Brain microvascular endothelial cell (primary cell): Measurements from ENCODE around the gene C1orf226.

Experiments
- DNase-seq: peaks from one replicate; pipeline ENCODE4 v3.0.0-alpha.2; 2020
- H3K27ac ChIP-seq: fragments of 250-450 bp; sonication (Bioruptor Pico); 2 replicates; pipeline ENCODE4 v1.5.1; 2020; ENCODE audit warnings: mild to moderate bottlenecking, moderate library complexity
- H3K27me3 ChIP-seq: fragments of 250-450 bp; sonication (Bioruptor Pico); replicated peaks from 2 replicates; pipeline ENCODE4 v1.5.1; 2020; ENCODE audit warnings: mild to moderate bottlenecking
- H3K36me3 ChIP-seq: fragments of 250-450 bp; sonication (Bioruptor Pico); replicated peaks from 2 replicates; pipeline ENCODE4 v1.5.1; 2020; ENCODE audit warnings: mild to moderate bottlenecking
- H3K4me3 ChIP-seq: 2 replicates; pipeline ENCODE4 v1.5.1; 2011; ENCODE audit warnings: low read depth, mild to moderate bottlenecking, control low read depth, low read length, moderate library complexity
- in situ Hi-C: cut with HindIII; loops from 2 replicates; pipeline ENCODE4 v1.10.0; 2017; ENCODE audit warnings: low sequenced_read_pairs, low pct_ligation_motif_present
- TF ChIP-seq, protein P1 (sequence below): IDR thresholded peaks from 2 replicates; pipeline ENCODE4 v1.5.1; 2011; ENCODE audit warnings: low read depth, mild to moderate bottlenecking, moderate library complexity, low read length, control low read depth, inconsistent platforms; ENCODE audit errors: missing control alignments

C1orf226 gene

DNA sequence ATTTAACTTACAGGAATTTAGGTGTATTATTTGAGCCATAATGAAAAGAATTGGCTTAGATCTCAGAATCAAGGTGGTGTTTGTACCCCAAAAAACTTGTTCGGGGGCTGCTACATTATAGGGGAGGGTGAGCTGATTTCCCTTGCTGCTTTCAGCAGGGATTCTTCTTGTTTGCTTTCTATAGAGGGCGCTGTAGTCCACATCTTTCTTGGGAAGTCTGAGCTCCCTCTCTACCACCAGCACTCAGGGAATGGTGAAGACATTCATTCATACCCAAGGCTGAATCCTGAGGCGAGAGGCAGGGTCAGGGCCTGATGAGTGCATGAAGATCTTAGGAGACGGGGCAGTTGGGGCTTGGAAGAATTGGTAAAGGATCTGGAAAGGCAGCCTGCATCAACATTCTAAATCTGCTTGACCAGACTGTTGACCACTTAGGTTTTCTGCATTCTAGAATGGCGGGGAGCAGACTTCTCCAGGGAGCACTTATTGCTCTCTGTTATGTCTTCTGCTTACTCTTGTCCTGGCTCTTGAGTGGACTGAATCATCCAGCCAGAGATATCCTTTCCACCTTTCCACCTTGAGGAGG lies 23.8 kb upstream of the C1orf226 start:
- DNase-seq: peak; percentile 33
- Histone ChIP-seq H3K27ac (no peak overlapping the region), H3K36me3 (no peaks in the 10 kb centered on the region), H3K27me3 (no peaks in the 10 kb centered on the region), H3K4me3 (no peak overlapping the region)
- TF ChIP-seq, protein P1, sequence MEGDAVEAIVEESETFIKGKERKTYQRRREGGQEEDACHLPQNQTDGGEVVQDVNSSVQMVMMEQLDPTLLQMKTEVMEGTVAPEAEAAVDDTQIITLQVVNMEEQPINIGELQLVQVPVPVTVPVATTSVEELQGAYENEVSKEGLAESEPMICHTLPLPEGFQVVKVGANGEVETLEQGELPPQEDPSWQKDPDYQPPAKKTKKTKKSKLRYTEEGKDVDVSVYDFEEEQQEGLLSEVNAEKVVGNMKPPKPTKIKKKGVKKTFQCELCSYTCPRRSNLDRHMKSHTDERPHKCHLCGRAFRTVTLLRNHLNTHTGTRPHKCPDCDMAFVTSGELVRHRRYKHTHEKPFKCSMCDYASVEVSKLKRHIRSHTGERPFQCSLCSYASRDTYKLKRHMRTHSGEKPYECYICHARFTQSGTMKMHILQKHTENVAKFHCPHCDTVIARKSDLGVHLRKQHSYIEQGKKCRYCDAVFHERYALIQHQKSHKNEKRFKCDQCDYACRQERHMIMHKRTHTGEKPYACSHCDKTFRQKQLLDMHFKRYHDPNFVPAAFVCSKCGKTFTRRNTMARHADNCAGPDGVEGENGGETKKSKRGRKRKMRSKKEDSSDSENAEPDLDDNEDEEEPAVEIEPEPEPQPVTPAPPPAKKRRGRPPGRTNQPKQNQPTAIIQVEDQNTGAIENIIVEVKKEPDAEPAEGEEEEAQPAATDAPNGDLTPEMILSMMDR: peak; percentile 70
- in situ Hi-C loops: no loop called here

DNA sequence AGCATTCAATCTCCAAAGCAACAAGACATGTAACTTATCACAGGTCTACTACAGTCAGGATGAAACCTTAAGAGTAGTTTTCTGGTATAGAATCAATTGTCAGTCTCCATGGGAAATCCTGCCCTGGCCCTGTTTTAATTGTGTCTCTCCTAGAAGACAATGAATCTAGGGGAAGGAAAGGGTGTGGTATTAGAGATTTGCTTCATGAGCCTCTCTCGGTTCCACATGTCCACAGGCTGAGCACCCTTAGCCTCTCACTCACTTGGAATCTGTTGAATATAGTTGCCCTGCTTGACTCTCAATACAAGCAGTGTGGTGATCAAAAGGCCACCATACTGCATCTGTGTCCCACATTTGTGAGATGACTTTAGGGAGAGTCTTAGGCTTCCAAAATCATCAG lies 22.6 kb upstream of the C1orf226 start:
- no peaks in the 10 kb centered on the region for H3K36me3 ChIP-seq
- TF ChIP-seq, protein P1: no peak
- no peaks in the 10 kb centered on the region for H3K27me3 ChIP-seq
- H3K27ac ChIP-seq: no peak overlapping the region
- in situ Hi-C loops: no loop called here
- no peak for DNase-seq
- H3K4me3 ChIP-seq: no peak overlapping the region

DNA sequence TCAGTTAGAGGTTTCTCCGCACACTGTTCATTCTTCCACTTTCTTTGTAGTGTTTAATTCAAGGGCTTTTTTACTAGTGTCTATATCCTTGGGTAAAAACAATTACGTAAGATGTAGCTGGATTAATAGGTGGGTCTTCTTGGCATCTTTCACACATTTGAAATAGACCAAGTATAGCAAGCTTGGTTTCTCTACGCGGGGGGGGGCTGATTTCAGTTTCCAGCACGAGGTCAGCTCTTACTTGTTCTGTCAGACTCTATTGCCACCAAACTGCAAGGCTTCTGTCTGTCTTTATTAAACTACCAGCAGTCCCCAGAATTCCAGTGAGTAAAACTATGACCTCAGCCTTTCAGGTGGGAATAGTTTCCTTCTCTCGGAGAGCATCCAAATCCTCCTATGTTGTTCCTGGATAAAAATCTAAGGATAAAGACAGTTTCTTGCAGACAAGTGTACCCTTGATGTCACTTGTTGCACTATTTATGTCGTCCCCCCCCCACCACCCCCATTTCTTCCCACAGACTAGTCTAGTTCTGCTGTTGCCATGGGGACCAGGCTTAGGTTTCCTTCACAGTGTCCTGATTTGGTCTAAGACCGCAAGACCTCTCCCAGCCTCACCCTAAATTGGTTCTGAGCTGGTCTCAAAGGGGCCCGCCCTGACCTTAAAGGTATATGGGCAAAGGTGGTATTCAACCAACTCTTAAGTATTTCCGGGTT lies 21.8 kb upstream of the C1orf226 start:
- Histone ChIP-seq H3K4me3 (no peak overlapping the region), H3K27ac (no peak overlapping the region), H3K36me3 (no peaks in the 10 kb centered on the region), H3K27me3 (no peaks in the 10 kb centered on the region)
- TF ChIP-seq, protein P1: no peak
- in situ Hi-C loops: no loop called here
- no peak for DNase-seq

DNA sequence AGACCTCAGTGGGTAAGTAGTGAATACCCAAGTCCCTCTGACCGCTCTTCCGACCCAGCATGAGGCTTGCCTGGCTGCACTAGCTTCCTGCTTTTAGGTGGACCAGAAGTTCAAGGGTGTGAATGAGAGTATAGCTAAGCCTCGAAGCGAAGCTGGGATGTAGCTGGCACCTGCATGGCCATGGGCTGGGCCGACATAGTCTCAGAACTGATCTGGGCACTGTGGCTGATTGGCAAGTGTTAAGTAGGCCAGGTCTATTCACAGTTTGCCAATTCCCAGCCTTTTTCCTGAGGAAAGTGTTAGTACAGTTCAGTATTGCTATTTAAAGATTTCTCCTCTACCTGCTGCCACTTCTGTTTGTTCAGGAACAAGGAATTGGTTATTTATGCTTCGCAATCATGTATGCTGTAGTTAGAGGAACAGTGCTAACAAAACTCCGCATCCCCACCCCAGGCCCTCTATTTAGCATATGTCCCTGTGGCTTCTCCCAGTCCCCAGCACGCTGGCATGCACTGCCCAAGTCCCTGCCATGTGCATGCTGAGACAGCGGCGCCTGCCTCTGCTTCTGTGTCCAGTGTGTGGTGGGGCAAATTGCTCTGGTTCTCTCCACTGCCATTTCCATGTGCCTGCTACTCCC lies 21.2 kb upstream of the C1orf226 start:
- TF ChIP-seq, protein P1: no peak
- no peak for DNase-seq
- Histone ChIP-seq H3K27me3 (no peaks in the 10 kb centered on the region), H3K36me3 (no peaks in the 10 kb centered on the region), H3K4me3 (no peak overlapping the region), H3K27ac (no peak overlapping the region)
- in situ Hi-C loops: no loop called here

DNA sequence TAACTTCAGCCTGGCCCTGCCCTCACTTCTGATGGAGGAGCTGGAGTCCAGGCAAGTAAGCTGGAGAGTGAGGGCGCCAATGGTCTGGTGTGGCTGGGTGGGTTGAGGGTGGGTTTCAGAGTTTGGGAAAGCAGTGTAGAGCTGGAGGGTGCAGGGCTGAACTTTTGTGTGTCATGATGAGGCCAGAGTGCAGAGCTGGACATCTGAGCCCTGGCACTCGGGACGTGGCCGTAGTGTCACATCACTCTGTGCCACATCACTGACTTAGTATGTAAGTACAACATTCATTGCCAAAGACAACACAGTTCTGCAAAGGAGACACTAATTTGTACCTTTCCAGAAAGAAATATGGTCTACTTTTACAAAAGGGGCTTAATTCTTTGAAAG lies 20.7 kb upstream of the C1orf226 start:
- in situ Hi-C loops: no loop called here
- Histone ChIP-seq H3K27ac (no peak overlapping the region), H3K4me3 (no peak overlapping the region), H3K27me3 (no peaks in the 10 kb centered on the region), H3K36me3 (no peaks in the 10 kb centered on the region)
- no peak for DNase-seq
- TF ChIP-seq, protein P1: no peak
